Measurements from ENCODE around the gene C9orf72.

DNA sequence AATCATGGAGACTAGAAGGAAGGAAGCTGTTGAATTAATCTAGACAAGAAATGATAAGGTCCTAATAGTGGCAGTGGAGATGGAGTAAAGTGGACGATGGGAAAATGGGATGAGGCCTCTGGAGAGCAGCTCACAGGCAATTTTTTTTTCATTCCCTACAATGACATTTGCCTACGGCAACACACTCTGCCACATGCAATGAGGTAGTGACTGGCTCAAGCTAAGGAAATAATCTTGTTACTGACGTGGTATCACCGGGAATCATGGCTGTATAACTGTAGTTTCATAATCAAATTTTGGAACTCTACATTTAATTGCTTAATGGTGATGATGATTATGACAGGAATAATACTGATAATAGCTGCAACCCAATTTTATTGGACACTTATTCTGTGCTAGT lies 31.5 kb downstream of the C9orf72 start:
- TF ChIP-seq, protein P1, sequence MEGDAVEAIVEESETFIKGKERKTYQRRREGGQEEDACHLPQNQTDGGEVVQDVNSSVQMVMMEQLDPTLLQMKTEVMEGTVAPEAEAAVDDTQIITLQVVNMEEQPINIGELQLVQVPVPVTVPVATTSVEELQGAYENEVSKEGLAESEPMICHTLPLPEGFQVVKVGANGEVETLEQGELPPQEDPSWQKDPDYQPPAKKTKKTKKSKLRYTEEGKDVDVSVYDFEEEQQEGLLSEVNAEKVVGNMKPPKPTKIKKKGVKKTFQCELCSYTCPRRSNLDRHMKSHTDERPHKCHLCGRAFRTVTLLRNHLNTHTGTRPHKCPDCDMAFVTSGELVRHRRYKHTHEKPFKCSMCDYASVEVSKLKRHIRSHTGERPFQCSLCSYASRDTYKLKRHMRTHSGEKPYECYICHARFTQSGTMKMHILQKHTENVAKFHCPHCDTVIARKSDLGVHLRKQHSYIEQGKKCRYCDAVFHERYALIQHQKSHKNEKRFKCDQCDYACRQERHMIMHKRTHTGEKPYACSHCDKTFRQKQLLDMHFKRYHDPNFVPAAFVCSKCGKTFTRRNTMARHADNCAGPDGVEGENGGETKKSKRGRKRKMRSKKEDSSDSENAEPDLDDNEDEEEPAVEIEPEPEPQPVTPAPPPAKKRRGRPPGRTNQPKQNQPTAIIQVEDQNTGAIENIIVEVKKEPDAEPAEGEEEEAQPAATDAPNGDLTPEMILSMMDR (conservative IDR thresholded peaks at IDR 0.05; ENCODE audit: low read depth in 2 of 2) = no peak
- TF ChIP-seq ZNF331 (CRISPR knock-in tag; IDR thresholded peaks at IDR 0.05; ENCODE audit: low read depth) (no peak), POLR2AphosphoS5 (IDR thresholded peaks at IDR 0.05; ENCODE audit: low read depth) (no peak), EZH2 (IDR thresholded peaks at IDR 0.05; ENCODE audit: low read depth, unreplicated experiment) (no peak)
- TF ChIP-seq, protein P2, sequence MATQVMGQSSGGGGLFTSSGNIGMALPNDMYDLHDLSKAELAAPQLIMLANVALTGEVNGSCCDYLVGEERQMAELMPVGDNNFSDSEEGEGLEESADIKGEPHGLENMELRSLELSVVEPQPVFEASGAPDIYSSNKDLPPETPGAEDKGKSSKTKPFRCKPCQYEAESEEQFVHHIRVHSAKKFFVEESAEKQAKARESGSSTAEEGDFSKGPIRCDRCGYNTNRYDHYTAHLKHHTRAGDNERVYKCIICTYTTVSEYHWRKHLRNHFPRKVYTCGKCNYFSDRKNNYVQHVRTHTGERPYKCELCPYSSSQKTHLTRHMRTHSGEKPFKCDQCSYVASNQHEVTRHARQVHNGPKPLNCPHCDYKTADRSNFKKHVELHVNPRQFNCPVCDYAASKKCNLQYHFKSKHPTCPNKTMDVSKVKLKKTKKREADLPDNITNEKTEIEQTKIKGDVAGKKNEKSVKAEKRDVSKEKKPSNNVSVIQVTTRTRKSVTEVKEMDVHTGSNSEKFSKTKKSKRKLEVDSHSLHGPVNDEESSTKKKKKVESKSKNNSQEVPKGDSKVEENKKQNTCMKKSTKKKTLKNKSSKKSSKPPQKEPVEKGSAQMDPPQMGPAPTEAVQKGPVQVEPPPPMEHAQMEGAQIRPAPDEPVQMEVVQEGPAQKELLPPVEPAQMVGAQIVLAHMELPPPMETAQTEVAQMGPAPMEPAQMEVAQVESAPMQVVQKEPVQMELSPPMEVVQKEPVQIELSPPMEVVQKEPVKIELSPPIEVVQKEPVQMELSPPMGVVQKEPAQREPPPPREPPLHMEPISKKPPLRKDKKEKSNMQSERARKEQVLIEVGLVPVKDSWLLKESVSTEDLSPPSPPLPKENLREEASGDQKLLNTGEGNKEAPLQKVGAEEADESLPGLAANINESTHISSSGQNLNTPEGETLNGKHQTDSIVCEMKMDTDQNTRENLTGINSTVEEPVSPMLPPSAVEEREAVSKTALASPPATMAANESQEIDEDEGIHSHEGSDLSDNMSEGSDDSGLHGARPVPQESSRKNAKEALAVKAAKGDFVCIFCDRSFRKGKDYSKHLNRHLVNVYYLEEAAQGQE (IDR thresholded peaks at IDR 0.05; ENCODE audit: unreplicated experiment) = no peak
- TF ChIP-seq, protein P3, sequence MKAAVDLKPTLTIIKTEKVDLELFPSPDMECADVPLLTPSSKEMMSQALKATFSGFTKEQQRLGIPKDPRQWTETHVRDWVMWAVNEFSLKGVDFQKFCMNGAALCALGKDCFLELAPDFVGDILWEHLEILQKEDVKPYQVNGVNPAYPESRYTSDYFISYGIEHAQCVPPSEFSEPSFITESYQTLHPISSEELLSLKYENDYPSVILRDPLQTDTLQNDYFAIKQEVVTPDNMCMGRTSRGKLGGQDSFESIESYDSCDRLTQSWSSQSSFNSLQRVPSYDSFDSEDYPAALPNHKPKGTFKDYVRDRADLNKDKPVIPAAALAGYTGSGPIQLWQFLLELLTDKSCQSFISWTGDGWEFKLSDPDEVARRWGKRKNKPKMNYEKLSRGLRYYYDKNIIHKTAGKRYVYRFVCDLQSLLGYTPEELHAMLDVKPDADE (IDR thresholded peaks at IDR 0.05) = no peak
